ENCODE results near the gene PCNX1.
A peak's percentile ranks its signal among the peaks of the same experiment; 100 is the strongest.

Gene PCNX1

GRCh38 chr14:70896981-70897380, 10.3 kb upstream of the PCNX1 start:
- H3K4me1 ChIP-seq (ENCODE audit: control insufficient read depth, insufficient read depth, low read length): peaks cover 8% of the 10 kb centered on the region
- TF ChIP-seq, protein P1, sequence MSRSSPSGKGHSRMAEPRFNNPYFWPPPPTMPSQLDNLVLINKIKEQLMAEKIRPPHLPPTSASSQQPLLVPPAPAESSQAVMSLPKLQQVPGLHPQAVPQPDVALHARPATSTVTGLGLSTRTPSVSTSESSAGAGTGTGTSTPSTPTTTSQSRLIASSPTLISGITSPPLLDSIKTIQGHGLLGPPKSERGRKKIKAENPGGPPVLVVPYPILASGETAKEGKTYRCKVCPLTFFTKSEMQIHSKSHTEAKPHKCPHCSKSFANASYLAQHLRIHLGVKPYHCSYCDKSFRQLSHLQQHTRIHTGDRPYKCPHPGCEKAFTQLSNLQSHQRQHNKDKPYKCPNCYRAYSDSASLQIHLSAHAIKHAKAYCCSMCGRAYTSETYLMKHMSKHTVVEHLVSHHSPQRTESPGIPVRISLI (tag by site-specific recombination; IDR thresholded peaks at IDR 0.05): no peak
- H3K27ac ChIP-seq (ENCODE audit: extremely low read depth, low read depth, low read length): no peak overlapping the region
- H3K4me3 ChIP-seq (ENCODE audit: low read depth, low read length): no peak overlapping the region
- no peaks in the 10 kb centered on the region for H3K9me3 ChIP-seq (ENCODE audit: control insufficient read depth, insufficient read depth, low read depth, low read length)
- CTCF ChIA-PET: no interaction called here
- POLR2A ChIA-PET: no interaction called here
- H3K36me3 ChIP-seq (ENCODE audit: control insufficient read depth in 2 of 2, insufficient read depth in 1 of 2, low read length in 2 of 2): no peaks in the 10 kb centered on the region

DNA sequence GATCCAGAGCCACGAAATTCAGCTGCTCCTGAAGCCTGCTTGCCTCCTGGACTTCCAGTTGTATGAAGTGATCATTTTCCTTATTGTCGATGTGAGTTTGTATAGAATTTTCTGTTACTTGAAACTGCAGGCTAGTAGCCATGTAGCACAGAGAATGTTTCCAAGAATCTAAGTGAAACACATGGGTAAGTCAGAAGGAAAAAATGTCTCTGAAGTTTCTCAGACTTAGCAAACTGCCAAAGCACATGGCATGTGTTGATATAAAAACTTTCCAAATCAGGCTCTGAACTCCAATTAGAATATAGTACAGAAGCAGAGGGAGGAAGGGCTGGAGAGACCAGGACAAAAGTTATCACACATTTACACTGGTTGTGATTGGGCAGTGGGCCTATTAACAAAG, 9.8 kb upstream of the PCNX1 start:
- ChIA-PET POLR2A (no interaction called here), CTCF (no interaction called here)
- Histone ChIP-seq H3K9me3 (ENCODE audit: control insufficient read depth, insufficient read depth, low read depth, low read length) (no peaks in the 10 kb centered on the region), H3K27ac (ENCODE audit: extremely low read depth, low read depth, low read length) (no peak overlapping the region), H3K4me3 (ENCODE audit: low read depth, low read length) (no peak overlapping the region), H3K4me1 (ENCODE audit: control insufficient read depth, insufficient read depth, low read length) (peaks cover 8% of the 10 kb centered on the region), H3K36me3 (ENCODE audit: control insufficient read depth in 2 of 2, insufficient read depth in 1 of 2, low read length in 2 of 2) (no peaks in the 10 kb centered on the region)
- TF ChIP-seq ZNF132 (tag by site-specific recombination; IDR thresholded peaks at IDR 0.05; ENCODE audit: borderline replicate concordance): no peak
- TF ChIP-seq ZNF248 (tag by site-specific recombination; IDR thresholded peaks at IDR 0.05): no peak
- TF ChIP-seq HOXC10 (CRISPR knock-in tag; IDR thresholded peaks at IDR 0.05): no peak

DNA sequence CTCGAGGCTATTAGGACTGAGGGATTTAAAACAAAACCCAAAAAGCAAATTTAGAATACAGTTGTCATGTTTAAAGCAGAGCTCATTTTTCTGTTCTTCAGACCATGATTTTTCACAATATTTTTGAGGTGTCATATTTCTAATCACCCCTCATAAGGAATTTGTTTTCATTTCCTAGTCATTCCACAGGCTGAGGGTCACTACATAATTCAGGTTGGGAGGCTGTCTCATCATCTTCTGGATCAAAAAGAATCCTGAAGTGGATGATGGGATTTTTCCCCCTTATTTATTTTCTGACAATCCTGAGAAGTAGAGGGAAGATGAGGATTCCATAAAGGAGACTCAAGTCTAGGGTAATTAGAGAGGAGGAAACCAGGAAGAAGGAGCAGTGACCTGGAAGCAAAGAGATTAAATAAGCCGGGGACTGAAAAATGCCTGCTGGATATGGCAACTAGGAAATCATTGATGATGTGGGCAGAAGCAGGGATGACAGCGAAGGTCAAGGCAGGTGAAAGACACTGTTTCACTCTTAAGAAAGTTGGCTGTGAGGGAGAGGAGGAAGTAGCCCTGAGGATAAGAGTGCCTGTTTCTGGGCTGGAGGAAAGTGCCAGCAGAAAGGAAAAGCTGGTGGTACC, 9.0 kb upstream of the PCNX1 start:
- Histone ChIP-seq H3K4me3 (ENCODE audit: low read depth, low read length) (no peak overlapping the region), H3K36me3 (ENCODE audit: control insufficient read depth in 2 of 2, insufficient read depth in 1 of 2, low read length in 2 of 2) (no peaks in the 10 kb centered on the region), H3K4me1 (ENCODE audit: control insufficient read depth, insufficient read depth, low read length) (peaks cover 8% of the 10 kb centered on the region), H3K27ac (ENCODE audit: extremely low read depth, low read depth, low read length) (no peak overlapping the region), H3K9me3 (ENCODE audit: control insufficient read depth, insufficient read depth, low read depth, low read length) (no peaks in the 10 kb centered on the region)
- POLR2A ChIA-PET: no interaction called here
- CTCF ChIA-PET: no interaction called here
- TF ChIP-seq, protein P1 (tag by site-specific recombination; IDR thresholded peaks at IDR 0.05): no peak
- TF ChIP-seq ZNF426 (tag by site-specific recombination; IDR thresholded peaks at IDR 0.05) (no peak), ZNF302 (tag by site-specific recombination; IDR thresholded peaks at IDR 0.05; ENCODE audit: low read depth) (no peak), ZNF624 (tag by site-specific recombination; IDR thresholded peaks at IDR 0.05) (no peak), TRIM28 (IDR thresholded peaks at IDR 0.05; ENCODE audit: borderline replicate concordance, low read length) (no peak), ZNF335 (tag by site-specific recombination; conservative IDR thresholded peaks at IDR 0.05) (peak; percentile 35; the same call in 1 of the 2 replicates), ZNF558 (tag by site-specific recombination; IDR thresholded peaks at IDR 0.05) (no peak), ZNF148 (tag by site-specific recombination; IDR thresholded peaks at IDR 0.05; ENCODE audit: borderline replicate concordance) (no peak)
- TF ChIP-seq, protein P2, sequence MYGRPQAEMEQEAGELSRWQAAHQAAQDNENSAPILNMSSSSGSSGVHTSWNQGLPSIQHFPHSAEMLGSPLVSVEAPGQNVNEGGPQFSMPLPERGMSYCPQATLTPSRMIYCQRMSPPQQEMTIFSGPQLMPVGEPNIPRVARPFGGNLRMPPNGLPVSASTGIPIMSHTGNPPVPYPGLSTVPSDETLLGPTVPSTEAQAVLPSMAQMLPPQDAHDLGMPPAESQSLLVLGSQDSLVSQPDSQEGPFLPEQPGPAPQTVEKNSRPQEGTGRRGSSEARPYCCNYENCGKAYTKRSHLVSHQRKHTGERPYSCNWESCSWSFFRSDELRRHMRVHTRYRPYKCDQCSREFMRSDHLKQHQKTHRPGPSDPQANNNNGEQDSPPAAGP (tag by site-specific recombination; IDR thresholded peaks at IDR 0.05): no peak
- TF ChIP-seq, protein P3, sequence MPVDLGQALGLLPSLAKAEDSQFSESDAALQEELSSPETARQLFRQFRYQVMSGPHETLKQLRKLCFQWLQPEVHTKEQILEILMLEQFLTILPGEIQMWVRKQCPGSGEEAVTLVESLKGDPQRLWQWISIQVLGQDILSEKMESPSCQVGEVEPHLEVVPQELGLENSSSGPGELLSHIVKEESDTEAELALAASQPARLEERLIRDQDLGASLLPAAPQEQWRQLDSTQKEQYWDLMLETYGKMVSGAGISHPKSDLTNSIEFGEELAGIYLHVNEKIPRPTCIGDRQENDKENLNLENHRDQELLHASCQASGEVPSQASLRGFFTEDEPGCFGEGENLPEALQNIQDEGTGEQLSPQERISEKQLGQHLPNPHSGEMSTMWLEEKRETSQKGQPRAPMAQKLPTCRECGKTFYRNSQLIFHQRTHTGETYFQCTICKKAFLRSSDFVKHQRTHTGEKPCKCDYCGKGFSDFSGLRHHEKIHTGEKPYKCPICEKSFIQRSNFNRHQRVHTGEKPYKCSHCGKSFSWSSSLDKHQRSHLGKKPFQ (tag by site-specific recombination; IDR thresholded peaks at IDR 0.05): no peak
- TF ChIP-seq, protein P4, sequence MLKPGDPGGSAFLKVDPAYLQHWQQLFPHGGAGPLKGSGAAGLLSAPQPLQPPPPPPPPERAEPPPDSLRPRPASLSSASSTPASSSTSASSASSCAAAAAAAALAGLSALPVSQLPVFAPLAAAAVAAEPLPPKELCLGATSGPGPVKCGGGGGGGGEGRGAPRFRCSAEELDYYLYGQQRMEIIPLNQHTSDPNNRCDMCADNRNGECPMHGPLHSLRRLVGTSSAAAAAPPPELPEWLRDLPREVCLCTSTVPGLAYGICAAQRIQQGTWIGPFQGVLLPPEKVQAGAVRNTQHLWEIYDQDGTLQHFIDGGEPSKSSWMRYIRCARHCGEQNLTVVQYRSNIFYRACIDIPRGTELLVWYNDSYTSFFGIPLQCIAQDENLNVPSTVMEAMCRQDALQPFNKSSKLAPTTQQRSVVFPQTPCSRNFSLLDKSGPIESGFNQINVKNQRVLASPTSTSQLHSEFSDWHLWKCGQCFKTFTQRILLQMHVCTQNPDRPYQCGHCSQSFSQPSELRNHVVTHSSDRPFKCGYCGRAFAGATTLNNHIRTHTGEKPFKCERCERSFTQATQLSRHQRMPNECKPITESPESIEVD (tag by site-specific recombination; IDR thresholded peaks at IDR 0.05): peak; percentile 44; the same call in 1 of the 2 replicates

Measured in HEK293 (cell line).